HepG2 (cell line): ENCODE measurements around the gene TACC2. TPM values are rescaled to one million over a fixed set of nuclear protein-coding genes. Genes with fewer than 3 reads are reported as not detected.

Experiments used
- ATAC-seq: fragments of 200-7000 bp; cut with Tn5 transposase; 3 replicates; pipeline ENCODE4 v1.9.1; 2020; ENCODE audit warnings: mild to moderate bottlenecking, moderate library complexity
- BruUV-seq: library from RNA; stranded (reverse); fragments of 400-500 nt; replicated peaks from 2 replicates; lab custom pipeline; 2021; lab: Mats Ljungman, UMichigan
- CTCF ChIA-PET: fragments of 300-600 bp; formaldehyde crosslinking; extraction: SDS; loops from one replicate; lab custom pipeline; 2021; ENCODE audit warnings: low total read pairs, inconsistent platforms, low intra/inter-chr PET ratio; lab: Yijun Ruan, JAX
- POLR2A ChIA-PET: fragments of 350-600 bp; sonication (Branson Sonifier 250); formaldehyde crosslinking; loops from one replicate; lab custom pipeline; 2020; ENCODE audit warnings: antibody characterized with exemption, inconsistent platforms; lab: Yijun Ruan, JAX
- DNase-seq: peaks from one replicate; pipeline ENCODE4 v3.0.0-alpha.2; 2015; ENCODE audit warnings: low spot score
- FAIRE-seq: peaks from 3 replicates; lab custom pipeline; 2011; peaks lifted over from hg19 to GRCh38; lab: Jason Lieb, UNC
- H2AFZ ChIP-seq: one replicate; pipeline ENCODE4 v1.6.1; 2011; ENCODE audit warnings: low read length, inconsistent platforms
- H3K27ac ChIP-seq: fragments of 300-600 bp; 3 replicates; pipeline ENCODE4 v1.8.0; 2011; ENCODE audit warnings: mixed run types, mild to moderate bottlenecking, mixed read lengths, low read length, inconsistent platforms; ENCODE audit not compliant: insufficient read depth; ENCODE audit errors: extremely low read length
- H3K27me3 ChIP-seq, 2 experiments: fragments of 200-600 bp in 1 of 2; 2 replicates in 1 of 2; 3 replicates in 1 of 2; pipeline versions ENCODE4 v1.6.0 to v1.8.0; 2011; ENCODE audit warnings: low read length in 2 of 2, mild to moderate bottlenecking in 2 of 2, moderate library complexity in 2 of 2, inconsistent platforms in 1 of 2; ENCODE audit not compliant: insufficient read depth in 2 of 2, control insufficient read depth in 1 of 2
- H3K36me3 ChIP-seq, 2 experiments: fragments of 200-600 bp in 1 of 2; replicated peaks in 1 of 2; 2 replicates in 1 of 2; 3 replicates in 1 of 2; pipeline versions ENCODE4 v1.5.1 to v1.8.0; 2011; ENCODE audit warnings: low read length in 2 of 2, inconsistent platforms in 1 of 2; ENCODE audit not compliant: insufficient read depth in 2 of 2, control insufficient read depth in 1 of 2
- H3K4me1 ChIP-seq: 2 replicates; pipeline ENCODE4 v1.5.1; 2012; ENCODE audit warnings: low read length, inconsistent platforms; ENCODE audit not compliant: insufficient read depth
- H3K4me2 ChIP-seq: 2 replicates; pipeline ENCODE4 v1.6.0; 2011; ENCODE audit warnings: low read depth, low read length, inconsistent platforms
- H3K4me3 ChIP-seq, 3 experiments: fragments of 200-600 bp in 1 of 3; sonication (generic), shearing (Covaris generic) in 1 of 3; replicated peaks in 1 of 3; 2 replicates each; pipeline ENCODE4 v1.5.1; 2011 to 2016; ENCODE audit warnings: low read length in 3 of 3, inconsistent platforms in 2 of 3, low read depth in 2 of 3, mild to moderate bottlenecking in 2 of 3, control low read depth in 1 of 3, mixed read lengths in 1 of 3; ENCODE audit not compliant: insufficient read depth in 1 of 3
- H3K79me2 ChIP-seq: one replicate; pipeline ENCODE4 v1.6.1; 2011; ENCODE audit warnings: low read length, inconsistent platforms; ENCODE audit not compliant: insufficient read depth
- H3K9ac ChIP-seq: 2 replicates; pipeline ENCODE4 v1.6.0; 2011; ENCODE audit warnings: mild to moderate bottlenecking, low read depth, low read length, inconsistent platforms; ENCODE audit not compliant: insufficient read depth
- H3K9me3 ChIP-seq: 2 replicates; pipeline ENCODE4 v1.5.1; 2012; ENCODE audit warnings: mild to moderate bottlenecking, low read length
- H4K20me1 ChIP-seq: 2 replicates; pipeline ENCODE4 v1.6.0; 2011; ENCODE audit warnings: inconsistent platforms, mild to moderate bottlenecking, low read length, moderate library complexity; ENCODE audit not compliant: insufficient read depth
- ARNT2 ChIP-seq: sonication (generic); formaldehyde crosslinking; IDR thresholded peaks from 2 replicates; pipeline ENCODE4 v1.8.0; 2022; ENCODE audit warnings: mild to moderate bottlenecking, low read depth, missing genetic modification reagents, moderate library complexity
- CCDC6 ChIP-seq: sonication (generic); formaldehyde crosslinking; IDR thresholded peaks from 2 replicates; pipeline ENCODE4 v1.8.1; 2022; ENCODE audit warnings: mild to moderate bottlenecking, missing genetic modification reagents, moderate library complexity
- JDP2 ChIP-seq: sonication (generic); formaldehyde crosslinking; IDR thresholded peaks from 2 replicates; pipeline ENCODE4 v1.8.1; 2022; ENCODE audit warnings: missing genetic modification reagents, borderline replicate concordance
- RBM22 ChIP-seq: fragments of 200-400 bp; formaldehyde crosslinking; optimal IDR thresholded peaks from 2 replicates; pipeline ENCODE3; 2017; ENCODE audit warnings: mild to moderate bottlenecking, low read length, moderate library complexity
- ZNF354B ChIP-seq: sonication (generic); formaldehyde crosslinking; IDR thresholded peaks from 2 replicates; pipeline ENCODE4 v1.8.0; 2022; ENCODE audit warnings: mild to moderate bottlenecking, missing genetic modification reagents
- ZNF781 ChIP-seq: sonication (generic); formaldehyde crosslinking; IDR thresholded peaks from 2 replicates; pipeline ENCODE4 v1.5.1; 2020; ENCODE audit warnings: borderline replicate concordance, mild to moderate bottlenecking, missing genetic modification reagents; ENCODE audit errors: not compliant biosample characterization
- WGBS: methylation state at CpG from one replicate; pipeline ENCODE4 v1.1.6; 2017; ENCODE audit warnings: low lambda C conversion rate; 5-methylcytosine and 5-hydroxymethylcytosine counted together
- in situ Hi-C: cut with HindIII; loops from 2 replicates; pipeline ENCODE4 v1.10.0; 2017; ENCODE audit warnings: low pct_unique_long_range_greater_than_20kb; ENCODE audit not compliant: extremely low pct_ligation_motif_present
- intact Hi-C: fragments of 100-400 bp; cut with micrococcal nuclease; formaldehyde crosslinking; loops from one replicate; pipeline ENCODE4 v1.10.0; 2022; ENCODE audit not compliant: unreplicated experiment
- polyA plus RNA-seq, 8 experiments: library from polyadenylated mRNA; depleted of rRNA in 3 of 8; stranded (reverse) in 7 of 8; unstranded in 1 of 8; fragments of >200 nt; fragmentation: Illumina TruSeq in 4 of 8; extraction: Trizol in 4 of 8; gene quantifications; 2 replicates each; pipeline versions ENCODE4 v1.2.1 to v1.2.3, GENCODE V29; 2011 to 2016; ENCODE audit warnings: low read depth in 4 of 8, missing spikeins in 1 of 8, mixed read lengths in 1 of 8; ENCODE audit not compliant: insufficient read depth in 1 of 8
- total RNA-seq, 5 experiments: library from RNA; depleted of rRNA; stranded (reverse); fragments of >200 nt; fragmentation: Illumina TruSeq; extraction: Trizol; gene quantifications; 2 replicates each; pipeline ENCODE4 v1.2.3, GENCODE V29; 2016; ENCODE audit warnings: low read depth in 1 of 5

TACC2 gene
- total and polyA plus RNA-seq, 2 of the 13 experiments (the other 11 are each of a cell fraction or from before 2014, with no cell fraction given): 11.8 to 16.0 TPM

DNA sequence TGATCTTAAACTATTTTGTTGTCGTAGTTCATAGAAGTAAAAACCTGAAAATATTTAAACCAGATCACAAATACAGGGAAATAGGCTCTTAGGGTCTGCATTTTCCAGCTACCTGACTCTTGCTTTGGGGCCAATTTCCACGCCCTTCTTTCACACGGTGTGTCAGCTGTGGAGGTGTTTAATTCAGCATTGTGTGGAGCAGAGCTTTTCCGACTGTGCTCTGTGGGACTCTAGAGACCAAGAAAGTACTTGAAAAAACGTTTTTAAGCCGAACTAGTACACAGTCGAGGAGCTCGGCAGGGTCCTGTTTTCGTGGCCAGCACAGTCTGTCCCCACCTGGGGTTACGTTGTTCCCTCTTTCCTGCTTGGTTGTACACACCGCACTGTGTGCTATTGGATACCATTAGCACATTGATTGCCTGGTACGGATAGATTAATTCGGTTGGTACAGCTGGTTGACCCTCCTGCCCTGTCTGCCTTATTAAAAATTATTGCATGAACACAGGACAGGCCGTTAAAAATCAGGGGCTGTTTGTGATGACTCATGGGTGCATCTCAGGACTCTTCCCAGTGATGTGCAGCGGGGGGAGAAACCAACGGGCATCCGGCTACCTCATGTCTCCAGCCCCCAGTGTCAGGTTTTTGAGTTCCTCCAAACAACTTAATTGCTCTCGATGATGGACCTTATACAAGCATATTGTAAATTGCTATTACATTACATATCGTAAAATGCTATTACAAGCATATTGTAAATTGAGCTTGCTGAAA is 201.4 kb downstream of the TACC2 start:
- ATAC-seq (no peak), FAIRE-seq (no peak), DNase-seq (no peak)
- H3K27me3 ChIP-seq: no peaks in the 10 kb centered on the region
- no peak overlapping the region for H3K4me2 ChIP-seq
- H4K20me1 ChIP-seq: no peaks in the 10 kb centered on the region
- no peak for TF ChIP-seq ZNF354B
- no peak for TF ChIP-seq CCDC6
- H3K27ac ChIP-seq: no peak overlapping the region
- no TSS peak for BruUV-seq
- ChIA-PET CTCF (no interaction called here), POLR2A (no interaction called here)
- H3K9ac ChIP-seq: no peak overlapping the region
- H3K9me3 ChIP-seq: no peaks in the 10 kb centered on the region
- H3K4me1 ChIP-seq: no peaks in the 10 kb centered on the region
- intact Hi-C loops (no loop called here), in situ Hi-C loops (no loop called here)
- peaks cover 10 to 23% of the 10 kb centered on the region in 2 experiments; a peak in 4 of 5 replicates for H3K36me3 ChIP-seq
- H2AFZ ChIP-seq: no peak overlapping the region
- no peak overlapping the region for H3K4me3 ChIP-seq
- H3K79me2 ChIP-seq: peaks cover 5% of the 10 kb centered on the region
- 89% methylated on average over 19 of the region's 19 CpGs for WGBS

DNA sequence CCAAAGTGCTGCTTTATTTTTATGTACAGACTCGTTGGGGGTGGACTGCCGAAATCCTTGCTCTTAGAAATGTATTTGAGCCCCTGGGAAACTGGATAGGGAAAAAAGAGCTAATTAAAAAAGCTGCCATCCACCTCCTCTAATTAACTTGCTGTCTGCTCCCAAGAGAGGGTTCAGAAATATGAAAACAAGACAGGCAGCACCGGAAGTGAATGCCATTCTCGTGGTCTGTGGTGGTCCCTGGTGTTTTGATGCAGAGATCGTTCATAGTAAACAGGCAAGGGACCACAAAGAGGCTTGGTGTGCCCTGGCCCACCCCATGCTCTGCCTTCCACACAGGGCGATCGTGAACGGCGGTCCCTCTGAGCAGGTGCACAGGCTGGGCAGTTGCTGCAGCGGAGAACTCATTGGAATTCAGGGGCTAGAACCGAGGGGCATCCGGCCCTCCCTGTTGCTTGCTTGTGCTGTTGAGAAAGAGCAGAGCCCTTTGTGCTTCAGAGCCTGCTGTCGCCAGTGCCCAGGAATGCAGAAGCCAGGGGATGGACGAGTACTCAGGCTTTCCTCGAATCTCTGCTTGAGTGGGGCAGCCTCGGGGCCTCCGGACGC is 203.1 kb downstream of the TACC2 start:
- peaks cover 3% of the 10 kb centered on the region for H3K79me2 ChIP-seq
- DNase-seq (no peak), FAIRE-seq (no peak), ATAC-seq (no peak)
- in situ Hi-C loops: no loop called here
- intact Hi-C loops: loop anchor here (2.0 kb wide), 1 partner anchor 65 kb away; no protein-coding TSS in a partner anchor
- H3K4me2 ChIP-seq: no peak overlapping the region
- H3K9me3 ChIP-seq: no peaks in the 10 kb centered on the region
- WGBS: 98% methylated on average over 16 of the region's 18 CpGs
- ChIA-PET POLR2A (no interaction called here), CTCF (no interaction called here)
- BruUV-seq: no TSS peak
- H4K20me1 ChIP-seq: no peaks in the 10 kb centered on the region
- H3K36me3 ChIP-seq: peaks cover 17 to 36% of the 10 kb centered on the region in 2 experiments; a peak in 4 of 5 replicates
- H3K4me3 ChIP-seq: no peak overlapping the region
- H3K27ac ChIP-seq: no peak overlapping the region
- H3K9ac ChIP-seq: no peak overlapping the region
- H2AFZ ChIP-seq: no peak overlapping the region
- TF ChIP-seq RBM22 (peak; percentile 30), ZNF781 (CRISPR knock-in tag) (no peak), JDP2 (no peak), ARNT2 (CRISPR knock-in tag) (no peak)
- H3K27me3 ChIP-seq: no peaks in the 10 kb centered on the region
- H3K4me1 ChIP-seq: no peaks in the 10 kb centered on the region
